HG02885 (cell line): Measurements from ENCODE around the gene SUPT5H.
A peak's percentile ranks its signal among the peaks of the same experiment; 100 is the strongest.

Experiments
- ATAC-seq: cut with Tn5 transposase; IDR thresholded peaks from one replicate; pipeline ENCODE4 v1.9.1; 2021; ENCODE audit warnings: mild to moderate bottlenecking; ENCODE audit not compliant: unreplicated experiment, poor library complexity

Gene SUPT5H

GRCh38 chr19:39489756-39490155 is 44.4 kb downstream of the SUPT5H start:
- no peak for ATAC-seq

GRCh38 chr19:39492225-39492624 is 46.8 kb downstream of the SUPT5H start:
- ATAC-seq: no peak

- ATAC-seq: no peak
Observed at GRCh38 chr19:39492788-39493187, 47.4 kb downstream of the SUPT5H start.

- ATAC-seq: no peak
Observed at GRCh38 chr19:39494661-39495060, 49.3 kb downstream of the SUPT5H start.

GRCh38 chr19:39496063-39496462 is 50.7 kb downstream of the SUPT5H start:
- ATAC-seq: no peak

GRCh38 chr19:39497701-39497995 is 52.3 kb downstream of the SUPT5H start:
- no peak for ATAC-seq

GRCh38 chr19:39497996-39498797 is 52.8 kb downstream of the SUPT5H start:
- ATAC-seq: no peak

GRCh38 chr19:39498798-39499642 is 53.6 kb downstream of the SUPT5H start, which contains the start of gene DLL3:
DLL3 (plus strand) TSS chr19:39498947; CDS start chr19:39498975, 28 bp downstream.
- ATAC-seq: no peak

- no peak for ATAC-seq
Observed at GRCh38 chr19:39499932-39500331, 54.5 kb downstream of the SUPT5H start.

- ATAC-seq: no peak
Observed at GRCh38 chr19:39500543-39500942, 55.2 kb downstream of the SUPT5H start.

GRCh38 chr19:39501340-39501739 is 56.0 kb downstream of the SUPT5H start:
- no peak for ATAC-seq

- ATAC-seq: peak; percentile 43
Observed at GRCh38 chr19:39502640-39503417, 57.4 kb downstream of the SUPT5H start.

GRCh38 chr19:39506598-39506943 is 61.2 kb downstream of the SUPT5H start:
- no peak for ATAC-seq

- ATAC-seq: peak; percentile 69
Observed at GRCh38 chr19:39506944-39507714, 61.7 kb downstream of the SUPT5H start.

GRCh38 chr19:39507715-39508364 is 62.5 kb downstream of the SUPT5H start:
- ATAC-seq: no peak

GRCh38 chr19:39508629-39509028 is 63.2 kb downstream of the SUPT5H start:
- no peak for ATAC-seq

GRCh38 chr19:39509233-39509632 is 63.9 kb downstream of the SUPT5H start:
- ATAC-seq: no peak

GRCh38 chr19:39512988-39513387 is 67.6 kb downstream of the SUPT5H start:
- ATAC-seq: no peak

- no peak for ATAC-seq
Observed at GRCh38 chr19:39514840-39515550, 69.6 kb downstream of the SUPT5H start, which contains the start of gene SELENOV. SELENOV (plus strand) TSS chr19:39515139; CDS start chr19:39515213, 74 bp downstream.
